SH-SY5Y (cell line): Measurements from ENCODE around the gene TRIM29.

ENCODE experiments used
- GATA2 ChIP-seq: IDR thresholded peaks from 2 replicates; pipeline ENCODE4 v1.6.1; 2011; ENCODE audit warnings: mild to moderate bottlenecking, low read depth, low read length
- GATA3 ChIP-seq: IDR thresholded peaks from 2 replicates; pipeline ENCODE4 v1.6.1; 2011; ENCODE audit warnings: low read depth, mild to moderate bottlenecking, low read length, moderate library complexity

GRCh38 chr11:120097721-120098385 is 40.1 kb downstream of the TRIM29 start:
- TF ChIP-seq GATA3 (no peak), GATA2 (no peak)
